ENCODE data around the gene FARP2.

FARP2 gene

DNA sequence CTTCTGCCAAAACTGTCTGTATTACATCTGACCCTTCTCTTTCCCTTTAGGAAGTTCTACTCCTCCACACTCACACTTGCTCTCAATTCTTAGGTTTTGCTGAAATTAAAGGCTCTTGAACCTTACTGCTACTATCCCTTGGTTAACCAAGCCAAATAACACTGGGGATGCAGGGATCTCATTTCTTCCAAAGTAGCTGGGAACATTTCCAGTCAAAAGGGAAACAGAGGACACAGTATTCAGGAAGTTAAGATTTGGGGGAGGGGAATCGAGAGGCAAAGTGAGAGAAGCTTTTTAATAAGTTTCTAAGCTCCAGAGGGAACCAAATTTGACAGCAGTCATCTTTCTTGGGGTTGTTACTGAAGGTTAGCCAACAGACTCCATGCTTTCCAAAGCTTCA lies 34.2 kb upstream of the FARP2 start:
- H3K4me3 ChIP-seq (ENCODE audit: low read depth, low read length), result no peak overlapping the region

DNA sequence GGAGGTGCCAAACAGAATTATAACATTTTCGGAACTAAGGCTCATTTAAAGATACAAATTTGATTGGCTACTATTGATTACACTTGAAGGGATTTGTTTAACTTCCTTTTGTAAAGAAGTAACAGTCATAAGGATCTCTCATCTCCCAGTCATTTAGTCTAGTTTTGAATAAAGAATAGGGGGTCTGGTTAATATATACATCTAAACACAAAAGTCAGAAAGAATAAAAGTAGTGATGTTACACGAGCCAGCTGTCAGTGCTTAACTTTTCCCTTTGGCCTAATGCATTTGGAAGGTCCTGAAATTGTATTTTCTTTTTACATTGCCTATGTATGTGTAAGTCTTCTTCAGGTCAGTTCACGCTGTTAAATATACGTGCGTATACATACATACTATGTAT lies 32.3 kb upstream of the FARP2 start:
- no peak overlapping the region for H3K4me3 ChIP-seq (ENCODE audit: low read depth, low read length)

DNA sequence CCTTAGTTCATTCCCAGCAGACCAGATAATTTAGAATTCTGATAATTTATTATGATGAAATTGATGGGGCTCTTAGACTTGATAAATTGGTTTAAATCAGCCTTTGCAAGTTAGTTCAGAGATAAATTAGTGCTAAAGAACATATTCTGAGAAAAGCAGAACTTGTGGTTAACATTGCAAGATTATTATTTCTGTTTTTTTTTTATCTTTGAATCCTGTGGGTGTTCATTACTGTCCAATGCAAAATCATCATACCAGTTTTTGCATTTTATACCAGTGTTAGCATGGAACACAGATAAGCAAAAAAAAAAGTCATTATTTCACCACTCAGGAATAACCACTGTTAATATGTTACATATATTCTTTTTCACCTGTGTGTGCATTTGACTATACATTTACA lies 31.3 kb upstream of the FARP2 start:
- H3K4me3 ChIP-seq (ENCODE audit: low read depth, low read length), result no peak overlapping the region

DNA sequence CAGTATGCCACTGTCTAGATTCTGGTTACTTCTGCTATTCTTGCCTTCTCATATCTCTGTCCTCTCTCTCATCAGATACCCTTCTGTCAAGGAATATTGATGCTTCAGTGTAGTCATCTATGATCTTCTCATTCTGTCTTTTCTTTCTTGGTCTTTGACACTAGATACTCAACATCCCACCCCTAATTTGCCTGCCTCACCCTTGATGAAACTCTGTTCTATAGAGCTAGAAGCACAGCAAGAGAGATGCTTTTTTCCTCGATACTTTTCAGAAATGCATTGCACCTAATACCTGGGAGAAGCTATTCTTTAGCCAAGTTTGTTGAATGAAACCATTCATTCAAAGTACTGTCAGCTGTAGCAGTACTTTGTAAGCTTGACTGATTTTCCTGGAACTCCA lies 30.8 kb upstream of the FARP2 start:
- H3K4me3 ChIP-seq (ENCODE audit: low read depth, low read length), result no peak overlapping the region

DNA sequence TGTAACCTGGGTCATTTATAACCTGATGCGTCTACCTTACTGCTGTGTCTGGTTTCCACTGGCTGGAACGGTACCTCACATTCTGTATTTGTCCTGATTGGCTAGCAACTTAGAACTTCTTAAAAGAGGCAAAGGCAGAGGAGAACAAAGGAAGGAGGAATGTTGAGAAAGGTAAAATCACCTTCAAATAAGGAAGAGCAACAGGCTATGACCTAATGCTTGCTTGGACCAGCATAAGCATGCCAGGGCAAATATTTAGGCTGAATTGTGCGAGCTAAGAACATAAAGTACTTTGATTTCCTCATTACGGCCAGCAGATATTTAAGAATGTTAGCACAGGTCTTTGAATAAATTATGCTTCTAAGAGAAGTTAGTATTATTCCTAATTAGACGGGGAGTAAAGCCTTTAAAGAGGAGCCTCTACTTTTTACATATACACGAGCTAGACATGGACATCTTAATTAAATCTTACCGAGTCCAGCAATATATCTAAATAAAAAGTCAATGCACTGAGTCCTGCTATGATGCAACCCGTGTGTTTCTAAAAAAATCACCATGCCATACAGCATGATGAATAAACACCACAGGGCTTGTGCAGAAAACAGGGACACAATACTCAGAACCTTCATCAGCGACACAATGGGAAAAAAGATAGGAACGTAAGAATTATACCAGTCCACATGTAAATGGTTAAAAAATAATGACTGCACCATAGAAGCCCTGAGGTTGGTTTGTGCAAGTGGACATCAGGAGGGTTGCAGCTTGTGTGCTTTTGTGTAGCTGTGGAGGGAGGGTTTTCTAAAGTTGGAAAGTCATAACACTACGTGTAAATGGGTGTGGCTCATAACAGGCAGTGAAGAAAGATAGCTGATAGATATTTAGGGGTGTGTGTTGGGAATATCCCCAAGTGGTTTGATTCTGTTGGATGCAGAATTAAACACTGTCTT lies 26.1 kb upstream of the FARP2 start:
- no peak overlapping the region for H3K4me3 ChIP-seq (ENCODE audit: low read depth, low read length)

DNA sequence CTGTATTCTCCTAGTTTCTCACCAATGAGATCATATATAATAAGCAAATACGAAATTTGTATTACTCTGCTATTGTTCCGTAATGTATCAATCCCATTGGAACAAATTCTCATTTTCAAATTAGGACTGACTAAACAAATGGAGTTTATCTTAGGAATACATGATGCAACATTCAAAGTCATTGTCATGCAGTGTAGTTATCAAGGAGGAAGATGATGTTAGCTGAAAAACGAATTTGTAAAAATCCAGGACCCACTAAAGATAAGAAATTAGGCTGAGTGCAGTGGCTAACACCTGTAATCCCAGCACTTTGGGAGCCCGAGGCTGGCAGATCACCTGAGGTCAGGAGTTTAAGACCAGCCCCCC lies 25.5 kb upstream of the FARP2 start:
- no peak overlapping the region for H3K4me3 ChIP-seq (ENCODE audit: low read depth, low read length)

DNA sequence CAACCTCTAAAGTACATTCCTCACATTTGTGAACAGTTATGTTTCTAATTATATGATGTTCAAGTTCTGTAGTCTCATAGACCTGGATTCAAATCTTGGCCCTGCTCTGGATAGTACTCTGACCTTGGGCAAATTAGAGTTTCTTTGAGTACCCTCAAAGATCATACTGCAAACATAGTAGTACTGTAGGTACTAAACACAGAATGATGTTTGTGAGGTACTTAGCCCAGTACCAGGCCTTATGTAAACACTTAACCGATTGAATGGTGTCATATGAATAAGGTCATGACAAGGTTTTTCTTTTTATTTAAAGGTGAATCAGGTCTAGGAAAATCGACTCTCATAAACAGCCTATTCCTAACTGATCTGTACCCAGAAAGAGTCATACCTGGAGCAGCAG lies 21.3 kb upstream of the FARP2 start:
- H3K4me3 ChIP-seq (ENCODE audit: low read depth, low read length), result no peak overlapping the region

DNA sequence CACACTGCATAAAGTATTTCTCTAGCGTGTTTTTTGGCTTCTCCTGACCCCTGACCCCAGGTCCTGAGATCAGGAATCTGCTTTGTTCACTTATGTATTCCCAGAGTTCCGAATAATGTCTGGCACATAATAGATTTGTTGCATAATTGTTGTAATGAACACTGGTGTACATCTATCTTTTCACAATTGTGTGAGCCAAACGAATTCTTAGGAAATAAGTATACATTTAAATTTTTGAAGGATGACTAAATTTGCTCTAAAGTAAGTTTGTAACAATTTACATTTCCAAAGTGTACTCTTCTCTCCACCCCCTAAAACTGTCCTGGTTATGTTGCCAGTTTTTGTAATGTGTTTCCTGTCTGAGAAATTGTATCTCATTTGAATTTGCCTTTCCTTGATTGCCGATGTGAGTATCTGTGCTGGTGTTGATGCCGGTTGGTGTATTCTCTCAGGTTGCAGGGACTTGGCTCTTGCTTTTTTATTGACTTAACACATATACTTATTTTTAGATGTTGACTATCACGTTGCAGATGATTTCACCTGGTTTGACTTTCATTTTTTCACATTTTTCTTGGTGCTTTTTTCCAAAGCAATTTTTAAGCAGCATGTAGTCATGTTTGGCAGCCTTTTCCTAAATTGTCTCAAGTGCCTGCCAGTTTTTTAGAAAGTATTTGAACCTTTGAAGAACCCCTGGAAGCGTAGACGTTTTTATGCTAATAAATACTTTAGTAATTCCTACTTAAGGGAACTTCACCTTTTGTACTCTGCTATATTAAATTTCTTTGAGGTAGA lies 16.1 kb upstream of the FARP2 start:
- no peak overlapping the region for H3K4me3 ChIP-seq (ENCODE audit: low read depth, low read length)

DNA sequence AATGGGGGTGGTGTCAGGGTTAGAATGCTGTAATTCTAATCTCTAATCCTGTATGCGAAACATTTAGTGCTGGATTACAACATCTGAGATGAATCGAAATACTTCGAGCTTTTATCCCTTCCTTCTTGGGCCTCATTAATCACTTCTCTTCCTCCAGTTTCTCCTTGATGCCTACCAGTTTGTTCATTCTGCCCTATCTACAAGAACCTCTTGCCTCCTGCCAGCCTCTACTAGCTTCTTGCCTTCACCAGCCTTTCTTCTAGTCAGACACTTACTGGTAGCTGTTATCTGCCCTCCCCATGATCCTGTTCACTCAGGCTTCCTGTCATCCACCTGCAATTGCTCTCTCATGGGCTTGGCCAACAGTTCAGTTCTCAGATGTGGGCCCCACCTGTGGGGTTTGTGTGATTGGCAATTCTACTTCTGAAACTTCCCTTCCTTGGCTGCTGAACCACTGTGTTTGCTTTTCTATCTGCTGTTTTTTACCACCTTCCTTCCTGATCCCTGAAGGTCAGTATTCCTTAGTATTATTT lies 15.4 kb upstream of the FARP2 start:
- H3K4me3 ChIP-seq (ENCODE audit: low read depth, low read length), result no peak overlapping the region

DNA sequence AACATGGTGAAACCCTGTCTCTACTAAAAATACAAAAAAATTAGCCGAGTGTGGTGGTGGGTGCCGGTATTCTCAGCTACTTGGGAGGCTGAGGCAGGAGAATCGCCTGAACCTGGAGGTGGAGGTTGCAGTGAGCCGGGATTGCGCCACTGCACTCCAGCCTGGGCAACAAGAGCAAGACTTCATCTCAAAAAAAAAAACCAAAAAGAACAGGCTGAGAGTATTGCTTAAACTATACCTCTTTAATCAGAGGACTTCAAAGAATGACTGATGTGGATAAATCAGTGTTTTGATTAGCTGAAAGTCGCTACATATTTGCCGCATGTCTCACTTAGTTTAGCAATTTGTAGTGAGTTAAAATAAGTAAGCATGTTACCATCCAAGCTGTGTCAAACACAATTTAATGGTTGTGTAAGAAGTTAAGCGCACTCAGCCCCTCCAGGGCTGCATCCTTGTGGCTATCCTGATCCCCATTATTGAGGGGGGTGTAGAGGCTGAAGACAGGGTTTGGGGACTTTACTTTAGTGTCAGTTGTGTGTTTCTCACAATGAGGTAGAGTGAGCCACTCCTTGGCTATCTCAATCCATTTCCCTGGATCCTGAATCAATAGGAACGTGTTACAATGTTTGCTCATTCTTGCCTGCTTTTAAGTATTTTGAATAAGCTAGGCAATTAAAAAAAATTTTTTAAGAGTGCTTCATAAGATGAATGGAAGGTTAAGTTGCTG lies 11.0 kb upstream of the FARP2 start:
- H3K4me3 ChIP-seq (ENCODE audit: low read depth, low read length), result no peak overlapping the region

DNA sequence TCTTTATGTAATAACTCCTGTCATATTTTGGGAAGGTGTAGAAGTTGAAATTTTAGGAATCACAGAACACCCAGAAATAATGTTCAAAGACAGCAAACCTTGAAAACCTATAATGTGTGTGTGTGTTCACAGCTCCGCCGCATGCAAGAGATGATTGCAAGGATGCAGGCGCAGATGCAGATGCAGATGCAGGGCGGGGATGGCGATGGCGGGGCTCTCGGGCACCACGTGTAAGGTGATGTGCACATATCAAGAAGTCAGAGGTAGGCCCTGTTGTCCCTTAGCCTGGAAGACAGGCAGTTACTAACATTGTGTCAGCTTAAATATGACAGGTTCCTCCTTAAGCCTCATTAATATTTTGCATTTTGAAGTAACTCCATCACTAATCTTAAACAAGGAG lies 6.1 kb upstream of the FARP2 start:
- no peak overlapping the region for H3K4me3 ChIP-seq (ENCODE audit: low read depth, low read length)

DNA sequence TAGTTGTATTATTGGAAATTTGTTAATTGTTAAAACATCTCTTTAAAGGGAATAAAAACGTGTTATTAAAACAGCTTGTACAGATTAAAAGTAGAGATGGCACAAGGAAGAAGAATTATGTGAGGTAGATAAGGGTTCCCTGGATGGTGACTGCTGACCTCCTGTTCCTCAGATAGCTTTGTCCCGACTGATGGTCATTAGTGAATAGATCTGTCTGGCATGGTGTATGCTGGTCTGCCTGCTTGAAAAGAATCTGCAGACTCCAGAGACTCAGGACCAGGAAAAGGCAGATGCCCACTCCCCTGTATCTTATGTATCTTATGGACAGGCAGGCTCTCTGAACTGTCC lies 5.6 kb upstream of the FARP2 start:
- no peak overlapping the region for H3K4me3 ChIP-seq (ENCODE audit: low read depth, low read length)

DNA sequence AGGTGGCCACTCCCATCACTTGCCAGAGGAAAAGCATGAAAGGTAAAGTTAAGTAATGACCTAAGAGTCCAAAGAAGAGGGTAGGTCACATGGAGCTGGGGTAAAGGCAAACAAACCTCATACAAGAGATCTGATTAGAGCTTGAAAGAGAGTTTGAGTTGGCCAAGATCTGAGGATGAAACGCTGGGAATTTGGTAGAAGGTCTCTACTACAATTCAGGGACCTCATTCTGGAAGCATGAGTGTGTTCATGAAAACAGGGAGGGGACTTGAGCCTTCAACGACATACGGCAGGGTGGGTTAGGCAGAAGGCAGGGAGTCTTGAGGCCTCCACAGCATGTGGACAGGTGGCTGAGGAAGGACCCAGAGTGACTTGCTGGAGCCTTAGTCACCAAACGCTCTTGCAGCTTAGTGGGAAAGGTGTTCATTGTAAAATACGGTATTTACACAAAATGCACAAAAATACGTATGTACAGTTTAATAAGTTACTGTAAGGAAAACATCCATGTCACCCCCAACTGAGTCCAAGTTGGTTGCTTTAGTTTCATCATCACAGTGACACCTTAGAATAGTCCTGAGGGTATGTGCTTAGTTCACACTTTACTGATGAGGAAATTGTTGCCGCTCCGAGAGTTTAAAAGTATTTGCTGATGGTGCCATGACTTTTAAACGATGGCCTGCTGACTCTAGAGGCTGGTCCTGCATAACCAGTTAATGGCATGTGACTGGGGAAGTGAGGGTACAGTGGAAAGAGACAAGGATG lies 5.0 kb upstream of the FARP2 start:
- H3K4me3 ChIP-seq (ENCODE audit: low read depth, low read length), result no peak overlapping the region

DNA sequence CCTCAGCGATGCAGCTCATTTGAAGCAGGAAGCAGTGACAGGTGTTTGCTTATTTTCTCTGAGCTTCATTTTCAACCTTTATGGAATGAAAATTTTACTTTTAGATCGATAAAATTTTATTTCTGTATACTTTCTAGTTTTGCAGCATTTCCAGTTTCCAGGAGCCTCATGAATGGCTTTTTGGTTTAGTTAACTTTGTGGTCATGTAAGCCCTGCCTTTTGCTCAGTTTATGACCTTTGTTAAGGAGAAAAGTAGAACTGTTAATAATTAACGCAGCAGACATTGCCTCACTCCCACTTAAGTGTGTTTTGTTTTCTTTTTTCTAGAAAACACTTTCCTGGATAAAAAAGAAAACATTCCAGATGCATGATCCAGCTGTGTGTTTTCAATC lies 4.4 kb upstream of the FARP2 start:
- no peak overlapping the region for H3K4me3 ChIP-seq (ENCODE audit: low read depth, low read length)

DNA sequence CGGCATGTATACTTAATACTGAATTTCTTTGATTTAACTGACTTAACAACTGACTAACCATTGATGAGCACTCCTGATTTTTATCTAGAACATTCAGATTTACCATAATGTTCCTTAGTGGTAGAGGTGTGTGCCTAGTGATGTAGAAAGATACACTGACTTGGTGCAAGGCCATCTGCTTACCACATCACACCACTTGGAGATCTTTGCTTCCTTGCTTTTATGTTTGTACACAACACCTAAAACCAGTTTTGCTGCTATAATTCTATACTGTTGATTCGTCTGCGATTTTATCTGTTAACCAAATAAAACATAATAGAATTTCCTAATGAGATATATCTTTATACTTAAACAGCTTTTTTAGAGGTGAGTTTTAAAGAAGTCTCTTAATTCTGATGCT lies 3.9 kb upstream of the FARP2 start:
- H3K4me3 ChIP-seq (ENCODE audit: low read depth, low read length), result no peak overlapping the region

DNA sequence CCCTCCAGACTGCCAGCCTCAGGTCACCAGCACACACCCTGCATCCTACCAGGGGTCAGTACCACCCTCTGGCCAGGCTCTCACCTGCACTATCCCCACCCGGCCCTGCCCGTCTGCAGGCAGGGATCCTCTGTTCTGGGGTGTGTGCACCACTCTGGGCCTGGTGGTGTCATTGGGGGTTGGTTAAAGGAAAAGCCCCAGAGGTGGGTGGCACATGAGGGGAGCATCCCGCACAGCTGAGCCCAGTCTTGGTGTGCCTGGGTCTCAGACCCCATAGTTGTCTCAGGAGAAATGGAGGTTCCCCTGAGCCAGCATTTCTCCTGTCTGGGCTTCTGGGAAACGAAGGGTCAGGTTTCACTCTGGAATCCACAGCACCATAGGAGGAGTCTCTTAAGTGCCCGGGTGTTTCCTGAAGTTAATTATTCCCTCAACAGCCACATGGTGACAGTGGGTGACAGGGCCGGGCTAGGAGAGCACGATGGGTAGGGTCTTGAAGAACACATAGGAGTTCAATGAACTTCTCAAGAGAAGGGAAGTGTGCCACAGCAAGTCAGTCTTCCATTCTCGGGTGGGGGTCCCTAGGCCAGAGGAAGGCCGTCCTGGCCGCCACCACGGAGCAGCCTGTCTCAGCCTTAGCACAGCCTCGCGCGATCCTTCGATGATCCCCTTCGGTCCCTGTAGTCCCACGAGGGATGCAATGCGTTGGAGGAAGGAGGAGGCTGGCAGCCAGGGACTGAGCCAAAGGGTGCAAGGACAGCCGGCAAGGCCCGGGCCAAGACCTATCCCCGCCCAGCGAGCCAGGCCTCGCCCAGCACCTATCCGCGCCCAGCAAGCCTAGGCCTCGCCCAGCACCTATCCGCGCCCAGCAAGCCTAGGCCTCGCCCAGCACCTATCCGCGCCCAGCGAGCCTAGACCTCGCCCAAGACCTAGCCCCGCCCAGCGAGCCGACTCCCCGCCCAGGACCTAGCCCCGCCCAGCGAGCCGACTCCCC lies 1.1 kb upstream of the FARP2 start:
- H3K4me3 ChIP-seq (ENCODE audit: low read depth, low read length), result peak overlapping the region; percentile 21

DNA sequence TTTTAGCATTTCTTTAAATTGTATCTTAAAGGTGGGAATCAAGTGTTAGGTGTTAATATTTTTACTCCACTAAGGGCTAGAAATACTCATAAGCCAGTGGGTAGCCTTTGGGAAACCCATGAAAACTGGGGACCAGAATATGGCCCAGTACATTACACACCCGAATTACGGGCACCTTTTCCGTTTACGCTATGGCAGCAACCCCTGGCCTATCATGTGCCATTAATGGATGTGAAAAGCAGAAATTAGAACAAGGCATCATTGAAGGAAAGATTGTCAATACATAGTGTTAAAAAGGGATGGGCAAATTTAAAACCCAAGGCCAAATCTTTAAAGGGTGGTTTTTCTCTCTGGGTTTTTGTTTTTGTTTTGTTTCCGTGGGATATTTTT lies 781 bp downstream of the FARP2 start:
- H3K4me3 ChIP-seq (ENCODE audit: low read depth, low read length), result peak overlapping the region; percentile 52

DNA sequence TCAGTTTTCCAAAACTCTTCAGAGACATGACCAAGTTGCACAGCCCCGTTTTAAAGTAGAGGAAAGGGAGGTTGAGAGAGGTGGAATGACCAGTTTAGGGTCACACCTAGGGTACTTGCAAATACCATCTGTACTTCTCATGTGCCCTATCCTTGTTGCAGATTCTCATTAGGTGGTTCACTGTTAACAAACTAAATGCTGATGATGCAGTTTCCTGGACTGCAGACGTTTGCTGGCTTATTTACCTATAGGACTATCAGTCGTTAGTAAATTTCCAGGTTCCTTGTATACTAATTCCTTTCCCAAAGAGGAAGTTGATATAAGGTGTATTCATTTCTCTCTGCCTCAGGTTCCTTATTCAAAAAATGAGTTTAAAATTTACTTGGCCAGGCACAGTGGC lies 1.4 kb downstream of the FARP2 start:
- no peak overlapping the region for H3K4me3 ChIP-seq (ENCODE audit: low read depth, low read length)

DNA sequence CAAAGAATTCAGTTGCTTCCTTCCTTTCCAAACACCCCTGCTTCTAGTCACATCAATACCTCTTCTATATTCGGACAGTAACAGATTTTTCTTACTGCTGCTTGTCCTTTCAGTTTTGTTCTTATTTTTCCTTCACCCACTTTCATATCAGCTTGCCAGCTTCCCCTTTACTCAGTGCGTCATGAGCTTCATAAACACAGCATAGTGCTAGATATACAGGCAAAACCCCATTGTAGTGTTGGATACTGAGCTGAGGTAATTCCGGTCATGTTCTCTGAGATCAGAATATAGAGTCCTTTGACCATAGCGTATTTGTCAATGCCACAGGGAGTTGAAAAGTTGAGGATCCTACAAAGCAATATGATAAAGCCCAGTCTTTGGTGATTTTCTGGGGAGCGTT lies 2.4 kb downstream of the FARP2 start:
- H3K4me3 ChIP-seq (ENCODE audit: low read depth, low read length), result no peak overlapping the region
